Uterine smooth muscle cell (primary cell): ENCODE results near the gene RCAN1. TPM values are rescaled to one million over a fixed set of nuclear protein-coding genes. Genes with fewer than 3 reads are reported as not detected.

Source experiments
- total RNA-seq: library from RNA; depleted of rRNA; stranded (reverse); fragments of >200 nt; gene quantifications from 2 replicates; pipeline ENCODE4 v1.2.3, GENCODE V29; 2014

RCAN1 gene
- 112 and 161 TPM in 2 replicates for total RNA-seq

DNA sequence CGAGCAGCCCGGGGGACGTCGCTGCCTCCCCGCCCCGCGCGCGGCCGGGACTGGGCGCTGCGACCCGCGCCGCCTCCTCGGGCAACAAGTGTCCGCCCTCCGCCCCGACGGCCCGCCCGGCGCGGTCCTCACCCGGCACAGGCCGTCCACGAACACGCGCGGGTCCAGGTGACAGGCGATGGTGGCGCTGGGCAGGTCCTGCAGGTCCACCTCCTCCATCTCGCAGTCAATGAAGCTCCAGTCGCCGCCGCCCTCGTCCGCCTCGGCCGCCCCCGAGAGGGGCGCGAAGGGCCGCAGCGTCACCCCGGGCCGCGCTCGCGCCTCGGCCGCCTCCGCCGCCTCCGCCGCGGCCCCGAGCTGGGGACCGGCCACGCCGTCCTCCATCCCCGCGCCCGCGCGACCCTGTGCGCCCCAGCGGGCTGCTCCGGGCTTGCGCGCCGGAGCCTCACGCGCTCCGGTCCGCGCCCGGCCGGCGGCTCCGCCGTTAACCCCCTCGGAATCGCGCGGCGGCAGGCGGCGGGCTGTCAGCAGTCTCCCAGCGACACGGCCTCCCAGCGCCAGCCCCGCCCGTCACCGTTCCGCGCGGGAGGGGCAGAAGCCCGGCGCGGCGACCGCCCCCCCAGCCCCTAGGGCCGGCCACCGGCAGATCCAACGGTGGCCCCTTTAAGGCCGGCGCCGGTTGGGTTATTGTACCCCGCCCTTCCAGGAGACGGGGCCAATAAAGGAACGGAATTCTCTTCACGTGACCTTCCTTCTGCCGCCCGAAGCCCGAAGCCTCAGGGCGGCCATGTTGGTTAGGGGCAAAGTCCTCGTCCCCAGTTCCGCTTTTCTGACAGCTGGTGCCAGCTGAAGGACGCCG, at the start of gene RCAN1:
TSS of gene RCAN1 (minus strand) at position 486 of the 859 bp plus-strand sequence. CDS start at position 384, 102 bp downstream.

DNA sequence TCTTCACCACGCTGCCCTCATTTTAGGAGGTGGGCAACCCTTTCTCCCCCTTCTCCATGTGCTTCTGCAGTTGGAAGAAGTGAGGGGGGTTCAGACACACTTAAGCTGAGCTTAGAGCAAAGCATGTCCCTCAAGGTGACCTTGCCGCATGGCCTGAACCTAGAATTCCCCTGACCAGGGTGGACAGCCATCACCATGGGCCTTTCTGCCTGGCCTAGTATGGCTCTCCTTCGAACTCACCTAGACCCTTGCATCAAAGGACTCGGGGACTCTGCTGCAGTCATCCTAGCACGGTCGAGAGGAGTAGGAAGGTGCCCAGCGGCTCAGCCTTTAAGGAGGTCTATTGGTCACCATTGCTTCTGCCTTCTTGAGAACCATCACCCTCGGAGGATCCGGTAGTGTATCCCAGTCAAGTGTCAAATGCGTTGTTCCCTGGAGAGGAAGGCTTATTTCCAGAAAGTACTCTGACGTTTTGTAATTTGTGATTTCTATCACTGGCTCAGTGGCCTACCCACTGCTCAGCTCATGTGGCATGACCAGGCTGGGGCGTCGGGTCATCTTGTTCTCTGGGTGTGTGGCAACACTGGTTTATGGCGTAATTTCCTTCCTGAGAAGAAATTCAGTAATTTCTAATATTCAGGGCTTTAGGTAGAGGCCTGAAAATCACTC, 103.0 kb downstream of the RCAN1 start, which contains the start of gene KCNE1:
TSS of gene KCNE1 (minus strand) at position 424 of the 669 bp plus-strand sequence. CDS start 62,576 bp downstream, outside the sequence.

Other genes starting within 250 kb of the RCAN1 start
- 4.5 and 9.9 TPM in 2 replicates for gene SMIM11, start 239.6 kb downstream of the RCAN1 start, total RNA-seq
- not detected in 2 replicates for gene SMIM34, start 191.2 kb downstream of the RCAN1 start, total RNA-seq
- 0.12 TPM in 1 of 2 replicates, not detected in the other for gene KCNE1, start 102.9 kb downstream of the RCAN1 start, total RNA-seq
- gene CLIC6, start 53.9 kb upstream of the RCAN1 start, total RNA-seq = 0.11 and 0.25 TPM in 2 replicates